BLaER1 treated with 17β-estradiol and CSF1 and Interleukin-3, amounts not matched to agents 10 nM and 100 nM (cell line): ENCODE data around the gene CUL4A.

Source experiments
- H3K27ac ChIP-seq, 11 experiments: shearing (Covaris generic); formaldehyde crosslinking; 2 replicates each; pipeline ENCODE4 v1.8.1; 2022
- H3K27me3 ChIP-seq, 11 experiments: shearing (Covaris generic); formaldehyde crosslinking; 2 replicates each; pipeline ENCODE4 v1.8.1; 2022
- H3K36me3 ChIP-seq, 11 experiments: shearing (Covaris generic); formaldehyde crosslinking; 2 replicates each; pipeline ENCODE4 v1.8.1; 2022
- H3K4me1 ChIP-seq, 10 experiments: shearing (Covaris generic); formaldehyde crosslinking; 2 replicates each; pipeline ENCODE4 v1.8.1; 2022
- H3K4me2 ChIP-seq, 11 experiments: shearing (Covaris generic); formaldehyde crosslinking; 2 replicates each; pipeline ENCODE4 v1.8.1; 2022
- H3K4me3 ChIP-seq, 10 experiments: shearing (Covaris generic); formaldehyde crosslinking; 2 replicates each; pipeline ENCODE4 v1.8.1; 2022
- H3K9ac ChIP-seq, 11 experiments: shearing (Covaris generic); formaldehyde crosslinking; 2 replicates each; pipeline ENCODE4 v1.8.1; 2022
- H3K9me3 ChIP-seq, 11 experiments: shearing (Covaris generic); formaldehyde crosslinking; replicated peaks in 1 of 11; 2 replicates each; pipeline ENCODE4 v1.8.1; 2022
- H4K20me1 ChIP-seq, 11 experiments: shearing (Covaris generic); formaldehyde crosslinking; 2 replicates each; pipeline ENCODE4 v1.8.1; 2022
- Cebpa-rat ChIP-seq, 11 experiments: shearing (Covaris generic); IDR thresholded peaks; 2 replicates each; pipeline ENCODE4 v1.8.1; 2022

CUL4A gene

GRCh38 chr13:113272701-113273181, 63.3 kb downstream of the CUL4A start:
- Histone ChIP-seq H4K20me1 (peaks cover 0 to 17% (median 0%) of the 10 kb centered on the region in 11 experiments; a peak in 3 of 22 replicates), H3K9ac (peak overlapping the region in 2 of 11 experiments; percentile 23 to 43; a peak in 5 of 22 replicates), H3K4me2 (peak overlapping the region in 10 of 11 experiments; percentile 54 to 81 (median 68); a peak in 16 of 22 replicates), H3K27me3 (no peaks in the 10 kb centered on the region), H3K4me3 (no peak overlapping the region), H3K9me3 (no peaks in the 10 kb centered on the region), H3K27ac (peak overlapping the region in 9 of 11 experiments; percentile 1 to 63 (median 37); a peak in 13 of 22 replicates), H3K36me3 (peaks cover 0 to 15% (median 4%) of the 10 kb centered on the region in 11 experiments; a peak in 7 of 22 replicates), H3K4me1 (peaks cover 21 to 68% (median 44%) of the 10 kb centered on the region in 10 experiments)
- no peak for TF ChIP-seq Cebpa-rat (IDR thresholded peaks at IDR 0.05)

GRCh38 chr13:113273321-113273720, 63.9 kb downstream of the CUL4A start:
- H3K9ac ChIP-seq, result peak overlapping the region in 6 of 11 experiments; percentile 5 to 44 (median 22); a peak in 6 of 22 replicates
- H4K20me1 ChIP-seq, result peaks cover 0 to 12% (median 0%) of the 10 kb centered on the region in 11 experiments; a peak in 1 of 22 replicates
- H3K4me1 ChIP-seq, result peaks cover 21 to 68% (median 44%) of the 10 kb centered on the region in 10 experiments
- H3K27me3 ChIP-seq, result no peaks in the 10 kb centered on the region
- H3K27ac ChIP-seq, result peak overlapping the region in 9 of 11 experiments; percentile 11 to 62 (median 27); a peak in 13 of 22 replicates
- H3K4me3 ChIP-seq, result peak overlapping the region in 1 of 10 experiments; percentile 0; a peak in 2 of 20 replicates
- H3K4me2 ChIP-seq, result peak overlapping the region; percentile 24 to 81 (median 68); a peak in 21 of 22 replicates
- TF ChIP-seq Cebpa-rat (IDR thresholded peaks at IDR 0.05), result no peak
- H3K9me3 ChIP-seq, result 0 out of 22 replicates have a peak, but pooled peaks cover 0 to 4% (median 0%) of the 10 kb centered on the region in 11 experiments
- H3K36me3 ChIP-seq, result peaks cover 0 to 9% (median 0%) of the 10 kb centered on the region in 11 experiments; a peak in 6 of 22 replicates

- Histone ChIP-seq H3K4me3 (peak overlapping the region in 1 of 10 experiments; percentile 0; a peak in 2 of 20 replicates), H4K20me1 (peaks cover 0 to 11% (median 0%) of the 10 kb centered on the region in 11 experiments; a peak in 1 of 22 replicates), H3K9ac (peak overlapping the region in 6 of 11 experiments; percentile 5 to 44 (median 22); a peak in 7 of 22 replicates), H3K27me3 (no peaks in the 10 kb centered on the region), H3K36me3 (peaks cover 0 to 7% (median 0%) of the 10 kb centered on the region in 11 experiments; a peak in 1 of 22 replicates), H3K9me3 (peaks cover 0 to 9% (median 0%) of the 10 kb centered on the region in 11 experiments; a peak in 1 of 22 replicates), H3K4me2 (peak overlapping the region; percentile 24 to 81 (median 68)), H3K27ac (peak overlapping the region in 7 of 11 experiments; percentile 18 to 62 (median 37); a peak in 10 of 22 replicates), H3K4me1 (peaks cover 21 to 68% (median 44%) of the 10 kb centered on the region in 10 experiments)
- no peak for TF ChIP-seq Cebpa-rat (IDR thresholded peaks at IDR 0.05)
These were observed 64.6 kb downstream of the CUL4A start for GRCh38 chr13:113273851-113274590.

- peak overlapping the region in 9 of 11 experiments; percentile 9 to 81 (median 68); a peak in 13 of 22 replicates for H3K4me2 ChIP-seq
- H4K20me1 ChIP-seq, result peaks cover 0 to 11% (median 0%) of the 10 kb centered on the region in 11 experiments; a peak in 1 of 22 replicates
- H3K36me3 ChIP-seq, result peaks cover 0 to 7% (median 0%) of the 10 kb centered on the region in 11 experiments; a peak in 1 of 22 replicates
- H3K9me3 ChIP-seq, result peaks cover 0 to 9% (median 0%) of the 10 kb centered on the region in 11 experiments; a peak in 1 of 22 replicates
- H3K27me3 ChIP-seq, result no peaks in the 10 kb centered on the region
- no peak for TF ChIP-seq Cebpa-rat (IDR thresholded peaks at IDR 0.05)
- H3K9ac ChIP-seq, result peak overlapping the region in 2 of 11 experiments; percentile 5 to 43; a peak in 2 of 22 replicates
- H3K4me1 ChIP-seq, result peaks cover 21 to 62% (median 40%) of the 10 kb centered on the region in 10 experiments
- no peak overlapping the region for H3K4me3 ChIP-seq
- peak overlapping the region in 1 of 11 experiments; percentile 61; a peak in 3 of 22 replicates for H3K27ac ChIP-seq
These were observed 65.3 kb downstream of the CUL4A start for GRCh38 chr13:113274721-113275120.

GRCh38 chr13:113275387-113275786, 66.0 kb downstream of the CUL4A start:
- H3K4me2 ChIP-seq, result peak overlapping the region in 9 of 11 experiments; percentile 10 to 78 (median 31); a peak in 17 of 22 replicates
- H3K27ac ChIP-seq, result no peak overlapping the region
- H3K36me3 ChIP-seq, result peaks cover 0 to 7% (median 0%) of the 10 kb centered on the region in 11 experiments; a peak in 1 of 22 replicates
- H3K4me1 ChIP-seq, result peaks cover 21 to 59% (median 38%) of the 10 kb centered on the region in 10 experiments
- TF ChIP-seq Cebpa-rat (IDR thresholded peaks at IDR 0.05), result no peak
- H3K9ac ChIP-seq, result 0 out of 22 replicates have a peak overlapping the region, but pooled peaks of 1 of the 11 experiments have one; percentile 4
- H4K20me1 ChIP-seq, result peaks cover 0 to 11% (median 0%) of the 10 kb centered on the region in 11 experiments; a peak in 1 of 22 replicates
- H3K9me3 ChIP-seq, result peaks cover 0 to 9% (median 0%) of the 10 kb centered on the region in 11 experiments; a peak in 1 of 22 replicates
- no peaks in the 10 kb centered on the region for H3K27me3 ChIP-seq
- no peak overlapping the region for H3K4me3 ChIP-seq

- Histone ChIP-seq H3K36me3 (peaks cover 0 to 7% (median 0%) of the 10 kb centered on the region in 11 experiments; a peak in 1 of 22 replicates), H3K27me3 (no peaks in the 10 kb centered on the region), H3K9ac (no peak overlapping the region), H3K9me3 (peaks cover 0 to 9% (median 0%) of the 10 kb centered on the region in 11 experiments; a peak in 1 of 22 replicates), H3K27ac (no peak overlapping the region), H4K20me1 (no peaks in the 10 kb centered on the region; a peak in 1 of 22 replicates), H3K4me3 (no peak overlapping the region), H3K4me1 (peaks cover 6 to 36% (median 8%) of the 10 kb centered on the region in 10 experiments; a peak in 18 of 20 replicates), H3K4me2 (no peak overlapping the region)
- TF ChIP-seq Cebpa-rat (IDR thresholded peaks at IDR 0.05), result no peak
These were observed 70.7 kb downstream of the CUL4A start for GRCh38 chr13:113280126-113280525.

GRCh38 chr13:113283904-113284303, 74.5 kb downstream of the CUL4A start:
- Histone ChIP-seq H3K27ac (no peak overlapping the region), H3K4me2 (peak overlapping the region in 3 of 11 experiments; percentile 10 to 48 (median 38); a peak in 6 of 22 replicates), H3K27me3 (peaks cover 0 to 5% (median 0%) of the 10 kb centered on the region in 11 experiments; a peak in 6 of 22 replicates), H3K4me3 (no peak overlapping the region), H3K9ac (no peak overlapping the region), H3K4me1 (peaks cover 0 to 24% (median 0%) of the 10 kb centered on the region in 10 experiments; a peak in 6 of 20 replicates), H3K36me3 (no peaks in the 10 kb centered on the region), H3K9me3 (peaks cover 0 to 11% (median 5%) of the 10 kb centered on the region in 11 experiments; a peak in 10 of 22 replicates), H4K20me1 (no peaks in the 10 kb centered on the region)
- no peak for TF ChIP-seq Cebpa-rat (IDR thresholded peaks at IDR 0.05)

GRCh38 chr13:113288880-113289279, 79.5 kb downstream of the CUL4A start:
- no peak overlapping the region for H3K27ac ChIP-seq
- no peak for TF ChIP-seq Cebpa-rat (IDR thresholded peaks at IDR 0.05)
- no peak overlapping the region for H3K9ac ChIP-seq
- H3K4me1 ChIP-seq, result peaks cover 5 to 39% (median 12%) of the 10 kb centered on the region in 10 experiments; a peak in 17 of 20 replicates
- H3K4me3 ChIP-seq, result no peak overlapping the region
- peaks cover 37 to 54% (median 46%) of the 10 kb centered on the region in 11 experiments for H3K27me3 ChIP-seq
- peaks cover 0 to 11% (median 5%) of the 10 kb centered on the region in 11 experiments; a peak in 9 of 22 replicates for H3K9me3 ChIP-seq
- no peaks in the 10 kb centered on the region for H4K20me1 ChIP-seq
- H3K36me3 ChIP-seq, result no peaks in the 10 kb centered on the region
- no peak overlapping the region for H3K4me2 ChIP-seq
